Measurements from ENCODE around the gene SLCO4C1.

GRCh38 chr5:102294886-102295395, 1.1 kb downstream of the SLCO4C1 start:
- TF ChIP-seq POLR2AphosphoS5 (IDR thresholded peaks at IDR 0.05; ENCODE audit: borderline replicate concordance, low read depth, low read length) (no peak), EZH2 (IDR thresholded peaks at IDR 0.05) (no peak), FOXP2 (optimal IDR thresholded peaks at IDR 0.05; ENCODE audit: control extremely low read depth, extremely low read length, insufficient read depth) (no peak)

Data from SK-N-MC (cell line).